ENCODE data around the gene ATG4D. TPM values are rescaled to one million over a fixed set of nuclear protein-coding genes. Genes with fewer than 3 reads are reported as not detected.

Gene ATG4D
- total and polyA plus RNA-seq, 10 of the 15 experiments (the other 5 are each of a cell fraction or from before 2014, with no cell fraction given): 0.39 to 28.7 (median 13.4) TPM

GRCh38 chr19:10582091-10582490, 38.4 kb downstream of the ATG4D start:
- ChIA-PET POLR2A (interaction anchor here (1.0 to 4.0 kb wide), 5 partner anchors 14 to 118 kb away, joined by 3 to 24 read pairs (median 3); no protein-coding TSS in a partner anchor), CTCF (interaction anchor here (0.6 to 9.3 kb wide), 30 partner anchors 9 to 277 kb away, joined by 3 to 397 read pairs (median 8); partner anchors contain the start of genes CDKN2D, DNM2 and QTRT1), RAD21 (ENCODE audit: unreplicated experiment) (interaction anchor here (0.7 to 5.7 kb wide), 18 partner anchors 8 to 184 kb away, joined by 3 to 250 read pairs (median 5); partner anchors contain the start of genes ATG4D, DNM2 and QTRT1), SMC1A (ENCODE audit: uncharacterized antibody, unreplicated experiment) (interaction anchor here (0.9 to 9.0 kb wide), 12 partner anchors 13 to 282 kb away, joined by 3 to 252 read pairs (median 4); partner anchors contain the start of gene QTRT1)
- DNase-seq (ENCODE audit: low read depth, low spot score): no peak
- H3K36me3 ChIP-seq (ENCODE audit: control insufficient read depth in 2 of 2, insufficient read depth in 2 of 2, low read length in 1 of 2): no peaks in the 10 kb centered on the region
- TF ChIP-seq NR2C2 (IDR thresholded peaks at IDR 0.05; ENCODE audit: borderline replicate concordance, control insufficient read depth, insufficient read length, low read depth) (no peak), NBN (IDR thresholded peaks at IDR 0.05) (no peak), ZSCAN29 (IDR thresholded peaks at IDR 0.05) (no peak), CBX3 (IDR thresholded peaks at IDR 0.05; ENCODE audit: borderline replicate concordance, low read depth) (no peak), POU2F2 (IDR thresholded peaks at IDR 0.05; ENCODE audit: borderline replicate concordance, low read depth, low read length) (no peak), TCF3 (IDR thresholded peaks at IDR 0.05; ENCODE audit: borderline replicate concordance, insufficient read depth, low read depth, low read length) (no peak), SP1 (IDR thresholded peaks at IDR 0.05; ENCODE audit: low read depth, low read length) (no peak), ZNF687 (IDR thresholded peaks at IDR 0.05) (no peak), SUZ12 (IDR thresholded peaks at IDR 0.05; ENCODE audit: unreplicated experiment) (no peak), BHLHE40 (IDR thresholded peaks at IDR 0.05; ENCODE audit: borderline replicate concordance in 1 of 2, low read depth in 2 of 2, low read length in 1 of 2) (no peak)
- H3K27ac ChIP-seq (ENCODE audit: control insufficient read depth, insufficient read depth): no peak overlapping the region
- ATAC-seq: no peak
- no peaks in the 10 kb centered on the region for H3K79me2 ChIP-seq (ENCODE audit: control insufficient read depth, insufficient read depth, low read length)
- 68% methylated on average over 13 of the region's 13 CpGs for WGBS (ENCODE audit: insufficient coverage, insufficient replicate concordance, low lambda C conversion rate, missing lambda C conversion rate)
- no peak overlapping the region for H2AFZ ChIP-seq (ENCODE audit: control insufficient read depth, low read depth, low read length)
- no peaks in the 10 kb centered on the region for H4K20me1 ChIP-seq (ENCODE audit: control insufficient read depth, insufficient read depth)
- H3K9ac ChIP-seq (ENCODE audit: control insufficient read depth, insufficient read depth, low read length): no peak overlapping the region
- no TSS peak for BruUV-seq (replicated peaks)
- H3K4me1 ChIP-seq (ENCODE audit: control insufficient read depth, insufficient read depth, low read length): peaks cover 2% of the 10 kb centered on the region; the same call in 1 of the 2 replicates
- in situ Hi-C loops (cut with MboI): loop anchor here (5.0 kb wide), 2 partner anchors 60 to 115 kb away; no protein-coding TSS in a partner anchor
- H3K9me3 ChIP-seq (replicated peaks; ENCODE audit: control insufficient read depth, insufficient read depth, low read length): no peaks in the 10 kb centered on the region
- no peak overlapping the region for H3K4me3 ChIP-seq
- intact Hi-C loops (cut with micrococcal nuclease; ENCODE audit: unreplicated experiment): no loop called here
- H3K4me2 ChIP-seq (ENCODE audit: control insufficient read depth, insufficient read depth): no peak overlapping the region
- no peak for FAIRE-seq
- H3K27me3 ChIP-seq (replicated peaks in 1 of 2; ENCODE audit: control insufficient read depth in 2 of 2, insufficient read depth in 2 of 2, low read length in 1 of 2): no peaks in the 10 kb centered on the region; a peak in 1 of 4 replicates

Measured in GM12878 (cell line).